Ovary (tissue), 9 donors: ENCODE measurements around the gene MTAP. TPM values are rescaled to one million over a fixed set of nuclear protein-coding genes. Genes with fewer than 3 reads are reported as not detected.

Experiments
- DNase-seq, 5 donors: peaks; one replicate each; pipeline ENCODE4 v3.0.0-alpha.2; 2019 to 2020
- H3K27ac ChIP-seq, 2 donors: fragments of 200-600 bp; one replicate each; pipeline versions ENCODE4 v1.5.1 to v1.8.0; 2019 to 2022
- H3K27me3 ChIP-seq: fragments of 200-600 bp; one replicate; pipeline ENCODE4 v1.8.0; 2022
- H3K36me3 ChIP-seq: fragments of 200-600 bp; sonication (generic); one replicate; pipeline ENCODE4 v1.5.1; 2019
- H3K4me1 ChIP-seq: one replicate; pipeline ENCODE4 v1.8.1; 2013; ENCODE audit warnings: mild to moderate bottlenecking, moderate library complexity; ENCODE audit not compliant: insufficient read depth
- H3K4me3 ChIP-seq: fragments of 200-600 bp; sonication (generic); one replicate; pipeline ENCODE4 v1.5.1; 2017
- H3K9me3 ChIP-seq, 2 donors: fragments of 200-600 bp in 1 of 2; sonication (generic) in 1 of 2; one replicate each; pipeline versions ENCODE4 v1.5.1 to v1.8.1; 2013 to 2019; ENCODE audit warnings: mild to moderate bottlenecking in 1 of 2, moderate library complexity in 1 of 2
- EP300 ChIP-seq: sonication (generic); formaldehyde crosslinking; IDR thresholded peaks from one replicate; pipeline ENCODE4 v1.6.1; 2017; ENCODE audit warnings: antibody characterized with exemption
- POLR2A ChIP-seq: fragments of 450-650 bp; IDR thresholded peaks from one replicate; pipeline ENCODE4 v1.6.1; 2017; ENCODE audit warnings: antibody characterized with exemption, mild to moderate bottlenecking, moderate library complexity
- WGBS, 3 donors: extraction: QIAGEN DNeasy Blood & Tissue Kit in 1 of 3; methylation state at CpG; one replicate each; pipeline versions ENCODE4 v1.1.5 to v1.1.7; 2013 to 2017; 5-methylcytosine and 5-hydroxymethylcytosine counted together
- intact Hi-C, 4 donors: fragments of 100-400 bp; cut with DNase I; formaldehyde crosslinking; loops; one replicate each; pipeline versions ENCODE4 v1.11.0 to v1.15.1; 2022 to 2023
- polyA plus RNA-seq, 2 donors: library from polyadenylated mRNA; stranded (reverse); fragments of 200-250 nt in 1 of 2; fragments of 350-450 nt in 1 of 2; fragmentation: Illumina TruSeq in 1 of 2; extraction: RNeasy Lipid Tissue Mini Kit (QIAGEN cat#74804) in 1 of 2; gene quantifications; one replicate each; pipeline ENCODE4 v1.2.3, GENCODE V29; 2013 to 2014
- total RNA-seq, 7 donors: library from RNA; depleted of rRNA in 2 of 7; stranded (reverse); fragments of >200 nt in 2 of 7; fragmentation: NEBNext Ultra II Directional in 3 of 7; extraction: Animal tissue kit (Norgen Biotek cat#: 25700) in 3 of 7; gene quantifications; one replicate each; pipeline versions ENCODE4 v1.1.0 to v1.2.4, GENCODE V29; 2016 to 2023
- TF ChIP-seq, protein P1 (sequence below), 3 donors: fragments of 450-650 bp in 2 of 3; fragments of 200-600 bp in 1 of 3; IDR thresholded peaks; one replicate each; pipeline versions ENCODE4 v1.5.1 to v1.8.0; 2016 to 2022; ENCODE audit warnings: antibody characterized with exemption in 3 of 3, mild to moderate bottlenecking in 1 of 3
- donor health status: DM: no; HTN: no; CAD: no; lungs with moderate emphysema.
- donor health status: DM: no; HTN: no; CAD: no.
- donor health status: Bipolar disorder and iron deficiency.
- donor health status: DM: yes; HTN: yes; CAD: no.
- donor health status: DM: no; HTN: no; CAD: no.
- donor health status: DM: yes; HTN: yes; CAD: no.

Gene MTAP
- total and polyA plus RNA-seq, 9 donors = 12.2 to 43.3 (median 34.0) TPM

DNA sequence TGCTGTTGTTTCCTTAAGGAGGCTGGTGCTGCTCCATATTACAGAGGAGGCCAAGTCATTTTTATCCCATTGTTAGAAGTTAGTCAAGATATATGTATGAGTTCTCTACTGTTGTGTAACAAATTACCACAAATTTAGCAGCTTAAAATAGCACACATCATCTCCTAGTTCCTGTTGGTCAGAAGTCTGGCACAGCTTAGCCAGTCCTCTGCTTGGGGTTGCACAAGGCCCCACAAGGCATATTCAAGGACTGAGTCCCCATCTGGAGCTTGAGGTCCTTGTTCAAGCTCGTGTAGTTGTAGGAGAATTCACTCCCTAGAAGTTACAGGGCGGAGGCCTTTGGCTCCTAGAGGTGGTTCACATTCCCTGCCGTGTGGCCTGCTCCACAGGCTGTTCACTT, 14.7 kb downstream of the MTAP start:
- H3K4me1 ChIP-seq = peaks cover 3% of the 10 kb centered on the region
- intact Hi-C loops = loop anchor here in 2 of 4 donors (10.0 kb wide), 1 partner anchor 418 kb away; no protein-coding TSS in a partner anchor
- DNase-seq = no peak
- WGBS, 3 donors = 76 to 81% (median 78%) methylated on average over 3 of the region's 3 CpGs
- no peak overlapping the region for H3K4me3 ChIP-seq
- TF ChIP-seq EP300 (no peak), POLR2A (no peak)
- TF ChIP-seq, protein P1, sequence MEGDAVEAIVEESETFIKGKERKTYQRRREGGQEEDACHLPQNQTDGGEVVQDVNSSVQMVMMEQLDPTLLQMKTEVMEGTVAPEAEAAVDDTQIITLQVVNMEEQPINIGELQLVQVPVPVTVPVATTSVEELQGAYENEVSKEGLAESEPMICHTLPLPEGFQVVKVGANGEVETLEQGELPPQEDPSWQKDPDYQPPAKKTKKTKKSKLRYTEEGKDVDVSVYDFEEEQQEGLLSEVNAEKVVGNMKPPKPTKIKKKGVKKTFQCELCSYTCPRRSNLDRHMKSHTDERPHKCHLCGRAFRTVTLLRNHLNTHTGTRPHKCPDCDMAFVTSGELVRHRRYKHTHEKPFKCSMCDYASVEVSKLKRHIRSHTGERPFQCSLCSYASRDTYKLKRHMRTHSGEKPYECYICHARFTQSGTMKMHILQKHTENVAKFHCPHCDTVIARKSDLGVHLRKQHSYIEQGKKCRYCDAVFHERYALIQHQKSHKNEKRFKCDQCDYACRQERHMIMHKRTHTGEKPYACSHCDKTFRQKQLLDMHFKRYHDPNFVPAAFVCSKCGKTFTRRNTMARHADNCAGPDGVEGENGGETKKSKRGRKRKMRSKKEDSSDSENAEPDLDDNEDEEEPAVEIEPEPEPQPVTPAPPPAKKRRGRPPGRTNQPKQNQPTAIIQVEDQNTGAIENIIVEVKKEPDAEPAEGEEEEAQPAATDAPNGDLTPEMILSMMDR (IDR thresholded peaks at IDR 0.05) = no peak
- H3K27me3 ChIP-seq = no peaks in the 10 kb centered on the region
- no peaks in the 10 kb centered on the region for H3K36me3 ChIP-seq
- H3K9me3 ChIP-seq = no peaks in the 10 kb centered on the region
- no peak overlapping the region for H3K27ac ChIP-seq

DNA sequence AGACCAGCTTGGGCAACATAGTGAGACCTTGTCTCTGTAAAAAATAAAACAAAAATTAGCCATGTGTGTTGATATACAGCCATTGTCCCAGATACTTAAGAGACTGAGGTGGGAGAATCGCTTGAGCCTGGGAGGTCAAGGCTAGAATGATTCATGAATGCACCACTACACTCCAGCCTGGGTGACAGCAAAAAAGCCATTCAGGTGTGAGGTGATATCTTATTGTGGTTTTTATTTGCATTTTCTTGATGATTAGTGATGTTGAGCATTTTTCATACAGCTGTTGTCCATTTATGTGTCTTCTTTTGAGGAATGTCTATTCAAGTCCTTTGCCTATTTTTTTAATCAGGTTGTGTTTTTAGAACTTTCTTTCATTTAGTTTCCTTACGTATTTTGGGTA, 23.2 kb downstream of the MTAP start:
- peaks cover 0 to 5% of the 10 kb centered on the region in 2 donors for H3K9me3 ChIP-seq
- intact Hi-C loops = no loop called here
- WGBS, 3 donors = 88 to 95% (median 92%) methylated on average over 2 of the region's 2 CpGs
- no peak for DNase-seq
- no peaks in the 10 kb centered on the region for H3K36me3 ChIP-seq
- no peaks in the 10 kb centered on the region for H3K27me3 ChIP-seq
- no peak overlapping the region for H3K4me3 ChIP-seq
- H3K27ac ChIP-seq = no peak overlapping the region
- H3K4me1 ChIP-seq = no peaks in the 10 kb centered on the region
- TF ChIP-seq EP300 = no peak
- TF ChIP-seq, protein P1 (IDR thresholded peaks at IDR 0.05) = no peak

DNA sequence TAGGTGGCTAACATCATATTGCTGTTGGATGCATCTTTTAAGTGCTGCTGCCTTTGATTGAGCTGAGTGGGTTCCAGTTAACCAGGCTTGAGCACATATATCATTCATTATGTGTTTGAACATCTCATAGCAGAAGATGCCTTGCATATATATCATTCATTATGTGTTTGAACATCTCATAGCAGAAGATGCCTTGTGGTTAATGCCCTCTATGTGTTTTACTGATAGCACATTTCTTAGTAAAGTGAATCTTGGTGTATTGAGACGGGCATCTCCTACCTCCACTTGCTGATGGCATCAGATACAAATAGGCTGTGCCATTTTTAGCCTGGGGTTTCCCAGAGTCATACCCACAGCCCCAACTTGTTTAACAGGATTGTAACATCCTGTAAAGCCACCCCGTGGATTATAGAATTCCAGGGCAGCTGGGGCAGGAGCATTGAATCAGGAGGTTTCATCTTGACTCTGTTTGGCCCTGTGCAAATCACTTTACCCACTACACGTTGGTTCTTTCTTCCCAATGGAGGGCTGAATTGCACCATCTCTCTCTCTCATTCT, 26.5 kb downstream of the MTAP start:
- TF ChIP-seq, protein P1 (IDR thresholded peaks at IDR 0.05) = no peak
- TF ChIP-seq EP300 = no peak
- no peak for TF ChIP-seq POLR2A
- H3K4me3 ChIP-seq = no peak overlapping the region
- H3K27ac ChIP-seq = no peak overlapping the region
- H3K9me3 ChIP-seq = peaks cover 0 to 5% of the 10 kb centered on the region in 2 donors
- no peaks in the 10 kb centered on the region for H3K27me3 ChIP-seq
- no peaks in the 10 kb centered on the region for H3K36me3 ChIP-seq
- intact Hi-C loops = no loop called here
- DNase-seq = no peak
- WGBS, 3 donors = 89 to 91% (median 89%) methylated on average over 3 of the region's 3 CpGs
- H3K4me1 ChIP-seq = no peaks in the 10 kb centered on the region

DNA sequence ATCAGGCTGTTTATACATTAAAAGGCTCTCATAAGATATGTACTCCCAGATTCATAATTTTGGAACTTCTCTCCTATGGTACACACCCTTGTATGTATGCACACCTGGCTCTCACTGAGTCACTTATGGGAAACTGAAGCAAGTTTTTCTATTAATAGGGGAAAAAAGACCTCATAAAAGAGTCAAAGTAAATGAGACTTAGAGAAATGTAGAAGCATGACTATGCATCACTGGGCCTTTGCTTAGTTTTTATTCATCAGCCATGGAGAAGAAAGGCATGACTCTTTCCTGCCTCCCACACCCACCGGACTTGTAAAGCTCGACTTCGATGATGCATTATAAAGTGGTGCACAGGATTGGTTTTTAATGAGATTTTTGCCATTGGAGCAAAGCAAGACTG, 28.2 kb downstream of the MTAP start:
- Histone ChIP-seq H3K4me3 (no peak overlapping the region), H3K9me3 (no peaks in the 10 kb centered on the region), H3K36me3 (no peaks in the 10 kb centered on the region), H3K27ac (no peak overlapping the region), H3K27me3 (no peaks in the 10 kb centered on the region), H3K4me1 (no peaks in the 10 kb centered on the region)
- TF ChIP-seq EP300 (no peak), POLR2A (no peak)
- TF ChIP-seq, protein P1 (IDR thresholded peaks at IDR 0.05) = no peak
- DNase-seq = no peak
- WGBS, 3 donors = 88 to 95% (median 95%) methylated on average over 3 of the region's 3 CpGs
- intact Hi-C loops = no loop called here
